H1 (cell line): ENCODE measurements around the gene PLXDC2. TPM values are rescaled to one million over a fixed set of nuclear protein-coding genes. Genes with fewer than 3 reads are reported as not detected.

Experiments
- CTCF ChIA-PET: fragments of 300-600 bp; sonication (Branson Sonifier 250); formaldehyde crosslinking; loops from one replicate; lab custom pipeline; 2021; ENCODE audit not compliant: partially characterized antibody; lab: Charles Lee
- POLR2A ChIA-PET: fragments of 300-600 bp; sonication (Branson Sonifier 250); formaldehyde crosslinking; loops from one replicate; lab custom pipeline; 2021; ENCODE audit warnings: inconsistent platforms; ENCODE audit not compliant: partially characterized antibody; lab: Charles Lee
- DNase-seq, 2 experiments: peaks; one replicate each; pipeline versions ENCODE4 v3.0.0 to v3.0.0-alpha.2; 2010 to 2022; ENCODE audit warnings: low spot score in 2 of 2, low read depth in 1 of 2, mixed read lengths in 1 of 2
- FAIRE-seq: peaks from 2 replicates; lab custom pipeline; 2011; peaks lifted over from hg19 to GRCh38; lab: Jason Lieb, UNC
- H2AFZ ChIP-seq: 2 replicates; pipeline ENCODE4 v1.8.1; 2012; ENCODE audit warnings: low read length, inconsistent platforms
- H2AK5ac ChIP-seq: 2 replicates; pipeline ENCODE4 v1.6.1; 2013; ENCODE audit warnings: low read depth, low read length
- H2BK120ac ChIP-seq: replicated peaks from 2 replicates; pipeline ENCODE3; 2013; ENCODE audit warnings: low read depth, low read length, inconsistent platforms
- H2BK12ac ChIP-seq: 2 replicates; pipeline ENCODE4 v1.6.1; 2013; ENCODE audit warnings: low read depth, low read length
- H2BK15ac ChIP-seq: 2 replicates; pipeline ENCODE4 v1.6.1; 2013; ENCODE audit warnings: low read length
- H2BK20ac ChIP-seq: 2 replicates; pipeline ENCODE4 v1.6.1; 2013; ENCODE audit warnings: low read length
- H2BK5ac ChIP-seq: 2 replicates; pipeline ENCODE4 v1.6.1; 2013; ENCODE audit warnings: low read depth, low read length
- H3K14ac ChIP-seq: 2 replicates; pipeline ENCODE4 v1.6.1; 2013; ENCODE audit warnings: inconsistent platforms; ENCODE audit not compliant: insufficient read length
- H3K18ac ChIP-seq: 2 replicates; pipeline ENCODE4 v1.6.1; 2013; ENCODE audit warnings: low read length; ENCODE audit errors: extremely low read depth
- H3K23ac ChIP-seq: 2 replicates; pipeline ENCODE4 v1.6.1; 2013; ENCODE audit warnings: inconsistent platforms; ENCODE audit not compliant: insufficient read length
- H3K23me2 ChIP-seq: 2 replicates; pipeline ENCODE4 v1.6.1; 2013; ENCODE audit warnings: low read depth, low read length
- H3K27ac ChIP-seq: 2 replicates; pipeline ENCODE4 v1.6.1; 2011; ENCODE audit warnings: low read depth, low read length, inconsistent platforms
- H3K27me3 ChIP-seq, 4 experiments: replicated peaks in 1 of 4; 1 replicate in 1 of 4; 2 replicates in 3 of 4; pipeline versions ENCODE4 v1.6.1 to v1.8.1; 2011 to 2013; ENCODE audit warnings: low read length in 3 of 4, mild to moderate bottlenecking in 3 of 4, inconsistent platforms in 2 of 4, mixed read lengths in 2 of 4, moderate library complexity in 1 of 4; ENCODE audit not compliant: control insufficient read depth in 3 of 4, insufficient read depth in 3 of 4; ENCODE audit errors: extremely low read depth in 1 of 4
- H3K36me3 ChIP-seq, 4 experiments: 2 replicates each; pipeline versions ENCODE4 v1.6.1 to v1.8.1; 2011 to 2013; ENCODE audit warnings: mild to moderate bottlenecking in 4 of 4, low read length in 3 of 4, moderate library complexity in 2 of 4, control low read depth in 1 of 4, inconsistent platforms in 1 of 4; ENCODE audit not compliant: insufficient read depth in 4 of 4, control insufficient read depth in 2 of 4
- H3K4ac ChIP-seq: replicated peaks from 2 replicates; pipeline ENCODE3; 2013; ENCODE audit warnings: low read length, low read depth, mixed read lengths, inconsistent platforms; ENCODE audit not compliant: insufficient read length
- H3K4me1 ChIP-seq, 4 experiments: replicated peaks in 1 of 4; 1 replicate in 1 of 4; 2 replicates in 3 of 4; pipeline versions ENCODE4 v1.6.1 to v1.8.1; 2011 to 2013; ENCODE audit warnings: low read length in 3 of 4, inconsistent platforms in 2 of 4, mixed read lengths in 1 of 4; ENCODE audit not compliant: insufficient read depth in 4 of 4, control insufficient read depth in 3 of 4
- H3K4me2 ChIP-seq, 2 experiments: 2 replicates each; pipeline versions ENCODE4 v1.6.1 to v1.8.1; 2011 to 2013; ENCODE audit warnings: low read depth in 2 of 2, low read length in 2 of 2, control low read depth in 1 of 2, inconsistent platforms in 1 of 2, mild to moderate bottlenecking in 1 of 2; ENCODE audit not compliant: insufficient read depth in 1 of 2
- H3K4me3 ChIP-seq, 4 experiments: fragments of 200-600, 300-600 bp in 1 of 4; sonication (generic), shearing (Covaris generic), sonication (Bioruptor Twin) in 1 of 4; 2 replicates each; pipeline versions ENCODE4 v1.5.1 to v1.8.1; 2011 to 2016; ENCODE audit warnings: low read length in 4 of 4, low read depth in 3 of 4, control low read depth in 2 of 4, inconsistent platforms in 2 of 4, mild to moderate bottlenecking in 2 of 4, mixed read lengths in 1 of 4, moderate library complexity in 1 of 4; ENCODE audit not compliant: insufficient read depth in 2 of 4; ENCODE audit errors: extremely low read depth in 1 of 4
- H3K56ac ChIP-seq: replicated peaks from 2 replicates; pipeline ENCODE3; 2013; ENCODE audit warnings: low read depth, mild to moderate bottlenecking, mixed read lengths, low read length, inconsistent platforms; ENCODE audit not compliant: insufficient read length
- H3K79me1 ChIP-seq: 2 replicates; pipeline ENCODE4 v1.6.1; 2013; ENCODE audit warnings: low read depth, low read length, control low read depth
- H3K79me2 ChIP-seq, 2 experiments: 2 replicates each; pipeline versions ENCODE4 v1.6.1 to v1.8.1; 2012 to 2013; ENCODE audit warnings: low read length in 2 of 2, mild to moderate bottlenecking in 2 of 2, inconsistent platforms in 1 of 2; ENCODE audit not compliant: insufficient read depth in 2 of 2, control insufficient read depth in 1 of 2
- H3K9ac ChIP-seq, 4 experiments: replicated peaks in 1 of 4; 1 replicate in 1 of 4; 2 replicates in 3 of 4; pipeline versions ENCODE4 v1.6.1 to v1.8.1; 2011 to 2013; ENCODE audit warnings: low read depth in 3 of 4, low read length in 3 of 4, control low read depth in 2 of 4, mild to moderate bottlenecking in 2 of 4, moderate library complexity in 2 of 4, inconsistent platforms in 1 of 4; ENCODE audit errors: extremely low read depth in 1 of 4
- H3K9me3 ChIP-seq, 2 experiments: 2 replicates each; pipeline versions ENCODE4 v1.6.1 to v1.8.1; 2012 to 2013; ENCODE audit warnings: mild to moderate bottlenecking in 2 of 2, moderate library complexity in 2 of 2, control low read depth in 1 of 2, inconsistent platforms in 1 of 2, low read depth in 1 of 2, low read length in 1 of 2, mixed read lengths in 1 of 2; ENCODE audit not compliant: insufficient read depth in 2 of 2
- H4K20me1 ChIP-seq, 2 experiments: replicated peaks in 1 of 2; 2 replicates each; pipeline versions ENCODE3 to v1.8.1; 2011 to 2013; ENCODE audit warnings: inconsistent platforms in 2 of 2, low read length in 2 of 2, mild to moderate bottlenecking in 1 of 2; ENCODE audit not compliant: insufficient read depth in 2 of 2, control insufficient read depth in 1 of 2
- H4K5ac ChIP-seq: 2 replicates; pipeline ENCODE4 v1.6.1; 2013; ENCODE audit warnings: low read length, low read depth, mixed read lengths, inconsistent platforms; ENCODE audit not compliant: insufficient read length
- H4K8ac ChIP-seq: 2 replicates; pipeline ENCODE4 v1.8.0; 2013; ENCODE audit warnings: mild to moderate bottlenecking, moderate library complexity, low read length, inconsistent platforms; ENCODE audit not compliant: insufficient read depth; ENCODE audit errors: extremely low read depth
- H4K91ac ChIP-seq: replicated peaks from 2 replicates; pipeline ENCODE3; 2013; ENCODE audit warnings: low read length, mixed read lengths, inconsistent platforms; ENCODE audit not compliant: insufficient read length
- TAF7 ChIP-seq: optimal IDR thresholded peaks from 2 replicates; pipeline ENCODE3; 2011; ENCODE audit warnings: low read depth, mild to moderate bottlenecking, inconsistent platforms, low read length, moderate library complexity, borderline replicate concordance
- WGBS, 2 experiments: shearing (Covaris generic) in 1 of 2; methylation state at CpG; one replicate each; pipeline versions ENCODE4 v1.1.6 to v1.1.7; 2013 to 2015; ENCODE audit warnings: low lambda C conversion rate in 2 of 2, mixed read lengths in 2 of 2, inconsistent platforms in 1 of 2, low coverage in 1 of 2, missing lambda C conversion rate in 1 of 2; ENCODE audit not compliant: insufficient replicate concordance in 2 of 2, insufficient coverage in 1 of 2, insufficient read length in 1 of 2; ENCODE audit errors: extremely low coverage in 1 of 2, missing lambda C conversion rate in 1 of 2; 5-methylcytosine and 5-hydroxymethylcytosine counted together
- polyA plus RNA-seq, 7 experiments: library from polyadenylated mRNA; depleted of rRNA in 3 of 7; stranded (reverse) in 5 of 7; unstranded in 2 of 7; fragments of >200 nt in 5 of 7; fragments of 200-250 nt in 2 of 7; gene quantifications; 1 replicate in 5 of 7; 2 replicates in 1 of 7; 4 replicates in 1 of 7; pipeline versions ENCODE4 v1.2.1 to v1.2.3, GENCODE V29; 2011 to 2013; ENCODE audit warnings: missing spikeins in 2 of 7, mixed read lengths in 2 of 7
- total RNA-seq: library from RNA; stranded (reverse); fragmentation: NEBNext Ultra II Directional; extraction: Animal tissue kit (Norgen Biotek cat#: 25700); gene quantifications from 2 replicates; pipeline ENCODE4 v1.2.1, GENCODE V29; 2021

PLXDC2 gene
- total and polyA plus RNA-seq, 2 of the 8 experiments (the other 6 are each of a cell fraction or from before 2014, with no cell fraction given) = 23.0 to 40.5 TPM

- Histone ChIP-seq H3K79me2 (no peaks in the 10 kb centered on the region), H2BK120ac (no peak overlapping the region), H4K8ac (no peak overlapping the region), H3K4me2 (no peak overlapping the region), H4K20me1 (no peaks in the 10 kb centered on the region), H3K4ac (no peak overlapping the region), H2BK5ac (no peak overlapping the region), H2BK20ac (no peak overlapping the region), H2AK5ac (no peak overlapping the region), H2BK15ac (no peak overlapping the region), H3K27ac (no peak overlapping the region), H3K36me3 (no peaks in the 10 kb centered on the region), H3K4me1 (peaks cover 0 to 9% (median 0%) of the 10 kb centered on the region in 4 experiments; a peak in 1 of 7 replicates), H3K9ac (no peak overlapping the region), H4K5ac (no peak overlapping the region), H3K9me3 (no peaks in the 10 kb centered on the region), H3K79me1 (no peaks in the 10 kb centered on the region), H3K23ac (no peak overlapping the region), H3K56ac (no peak overlapping the region), H4K91ac (no peak overlapping the region), H2BK12ac (no peak overlapping the region), H3K18ac (no peak overlapping the region), H3K4me3 (no peak overlapping the region), H3K27me3 (no peaks in the 10 kb centered on the region), H3K14ac (no peak overlapping the region), H2AFZ (no peak overlapping the region), H3K23me2 (no peaks in the 10 kb centered on the region)
- no peak for DNase-seq
- WGBS, 2 experiments = 87% methylated on average over 2 of the region's 2 CpGs; no CpG with 5 or more reads in 1 of the 2 experiments
- CTCF ChIA-PET = no interaction called here
- FAIRE-seq = no peak
- POLR2A ChIA-PET = no interaction called here
- no peak for TF ChIP-seq TAF7
Measured at GRCh38 chr10:20087353-20087752, 271.1 kb downstream of the PLXDC2 start.
